ENCODE data around the gene ZYG11B.
"Not testable (repeated sequence)": the region's sequence is repeated elsewhere in the genome, so short reads cannot be mapped to it uniquely, and the experiment has no call there.

The ZYG11B gene

DNA sequence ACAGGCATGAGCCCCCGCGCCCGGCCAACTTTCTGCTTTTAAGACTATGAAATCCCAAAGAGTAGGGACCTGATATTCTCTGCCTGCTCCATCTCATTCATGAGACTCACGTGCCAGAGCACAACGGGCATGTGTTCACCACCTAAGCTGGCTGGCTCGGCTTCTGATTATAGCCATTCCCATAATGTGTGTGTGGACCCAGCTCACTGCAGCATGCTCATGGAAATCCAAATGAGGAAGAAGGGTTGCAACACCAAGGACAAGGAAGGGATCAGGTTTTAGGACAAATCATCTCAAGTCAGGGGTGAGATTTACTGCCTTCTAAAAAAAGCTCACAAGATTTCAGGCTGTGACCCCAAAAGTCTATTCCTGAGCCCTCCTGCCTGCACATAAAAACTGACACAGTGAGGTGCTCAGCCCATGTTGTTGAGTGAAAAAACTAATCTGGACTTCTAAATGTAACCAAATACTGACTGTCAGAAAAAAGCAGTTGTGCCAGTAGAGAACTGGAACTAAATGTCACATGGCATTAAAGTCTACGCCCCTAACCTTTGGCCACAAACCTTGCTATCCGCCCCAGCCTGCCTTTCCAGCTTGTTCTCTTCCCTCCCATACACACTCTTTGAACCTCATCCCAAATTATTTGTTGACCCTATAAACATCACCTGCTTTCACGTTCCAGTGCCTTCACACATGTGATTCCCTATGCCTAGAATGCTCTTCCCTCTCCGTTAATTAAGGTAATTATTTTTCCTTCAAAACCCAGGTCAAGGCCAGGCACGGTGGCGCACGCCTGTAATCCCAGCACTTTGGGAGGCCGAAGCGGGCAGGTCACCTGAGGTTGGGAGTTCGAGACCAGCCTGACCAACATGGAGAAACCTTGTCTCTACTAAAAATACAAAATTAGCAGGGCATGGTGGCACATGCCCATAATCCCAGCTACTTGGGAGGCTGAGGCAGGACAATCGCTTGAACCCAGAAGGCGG, 19.0 kb upstream of the ZYG11B start:
- no peak for DNase-seq

DNA sequence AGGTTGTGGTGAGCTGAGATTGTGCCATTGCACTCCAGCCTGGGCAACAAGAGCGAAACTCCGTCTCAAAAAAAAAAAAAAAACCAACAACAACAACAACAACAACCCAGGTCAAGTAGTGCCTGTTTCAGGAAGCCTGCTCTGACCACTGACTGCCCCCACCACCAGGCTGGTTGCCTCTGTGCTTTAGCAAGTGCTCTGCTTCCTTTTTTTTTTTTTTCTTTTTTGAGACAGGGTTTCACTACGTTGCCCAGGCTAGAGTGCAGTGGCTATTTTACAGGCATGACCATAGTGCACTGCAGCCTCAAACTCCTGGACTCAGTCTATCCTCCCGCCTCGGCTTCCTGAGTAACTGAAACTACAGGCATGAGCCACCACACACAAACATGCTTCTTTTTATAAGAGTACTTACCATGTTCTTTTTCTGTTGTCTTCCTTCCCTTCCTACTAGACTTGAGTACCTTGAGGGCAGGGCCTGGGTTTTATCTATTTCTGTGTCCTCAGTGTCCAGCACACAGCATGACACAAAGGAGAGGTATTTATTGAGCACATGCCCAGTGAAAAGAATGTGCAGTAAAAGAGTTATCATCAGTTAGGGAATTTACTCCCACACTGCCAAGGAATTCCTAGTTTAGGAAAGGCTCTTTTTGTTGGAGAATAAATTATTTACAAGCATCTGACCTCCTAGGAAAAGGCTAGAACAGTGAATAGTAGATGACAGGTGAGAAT, 18.2 kb upstream of the ZYG11B start:
- no peak for DNase-seq

- no peak for DNase-seq
Observed at GRCh38 chr1:52709016-52709415, 17.2 kb upstream of the ZYG11B start.

- DNase-seq: no peak
Observed at GRCh38 chr1:52713590-52713989, 12.7 kb upstream of the ZYG11B start.

DNA sequence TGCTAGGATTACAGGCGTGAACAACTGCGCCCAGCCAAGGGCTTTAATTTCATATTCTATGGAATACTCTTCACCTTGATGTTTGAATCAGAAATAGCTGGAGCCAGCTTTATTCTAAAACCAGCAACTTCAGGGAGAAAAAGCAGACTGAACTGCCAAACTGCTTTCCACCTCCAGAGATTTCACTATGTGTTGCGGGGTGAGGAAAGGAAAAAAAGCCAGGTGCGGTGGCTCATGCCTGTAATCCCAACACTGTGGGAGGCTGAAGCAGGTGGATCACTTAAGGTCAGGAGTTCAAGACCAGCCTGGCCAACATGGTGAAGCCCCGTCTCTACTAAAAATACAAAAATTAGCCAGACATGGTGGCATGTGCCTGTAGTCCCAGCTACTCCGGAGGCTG, 11.0 kb upstream of the ZYG11B start:
- DNase-seq: not testable (repeated sequence)

- no peak for DNase-seq
Observed at GRCh38 chr1:52723260-52723659, 3.0 kb upstream of the ZYG11B start.

- no peak for DNase-seq
Observed at GRCh38 chr1:52725903-52726264, 369 bp upstream of the ZYG11B start.

DNA sequence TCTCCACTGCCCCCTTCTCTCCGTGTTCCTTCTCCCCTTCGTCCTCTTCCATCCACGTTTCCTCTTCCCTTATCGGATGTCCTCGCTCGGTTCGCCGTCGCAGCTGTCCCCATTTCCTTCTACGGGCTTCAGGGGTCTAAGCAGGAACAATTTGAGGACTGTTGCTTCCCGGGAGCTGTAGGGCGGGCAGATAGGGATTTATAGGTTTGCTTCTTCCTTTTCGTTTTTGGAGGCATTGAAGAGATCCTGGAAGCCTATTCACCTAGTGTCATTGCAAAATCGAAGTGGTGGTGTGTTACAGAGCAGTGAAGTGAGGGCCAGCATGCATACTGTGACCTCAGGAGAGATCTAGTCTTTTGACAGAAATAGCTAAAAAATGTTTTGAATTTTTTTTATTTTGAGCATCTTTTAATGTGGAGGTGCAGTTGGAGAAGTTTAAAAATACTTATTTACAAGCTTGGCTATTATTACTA, 897 bp downstream of the ZYG11B start:
- DNase-seq: peak in 8 of 51 donors; percentile 3 to 41 (median 12)

DNA sequence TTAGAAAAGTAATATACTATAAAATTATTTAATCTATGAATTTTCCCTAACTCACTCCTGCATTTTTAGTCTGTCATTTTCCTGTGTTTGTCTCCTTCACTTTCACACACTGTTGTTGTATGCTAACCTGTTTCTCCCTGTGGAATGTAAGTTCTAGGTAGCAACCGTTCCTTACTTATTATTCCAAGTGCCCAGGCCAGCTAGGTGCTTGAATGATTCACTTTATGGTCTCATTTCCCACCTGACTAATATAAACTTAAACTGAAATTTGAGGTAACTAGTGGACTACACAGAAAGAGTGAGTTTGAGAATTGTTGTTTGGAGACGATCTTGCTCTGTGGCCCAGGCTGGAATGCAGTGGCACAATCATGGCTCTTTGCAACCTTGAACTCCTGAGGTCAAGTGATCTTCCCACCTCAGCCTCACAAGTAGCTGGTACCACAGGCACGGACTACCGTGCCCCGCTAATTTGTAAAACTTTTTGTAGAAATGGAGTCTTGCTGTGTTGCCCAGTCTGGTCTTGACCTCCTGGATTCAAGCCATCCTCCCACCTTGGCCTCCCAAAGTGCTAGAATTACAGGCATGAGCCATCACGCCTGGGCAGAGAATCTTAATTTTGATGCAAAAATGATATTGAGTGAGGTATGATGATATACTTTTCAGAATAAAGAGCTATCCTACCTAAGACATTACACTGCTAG, 1.9 kb downstream of the ZYG11B start:
- no peak for DNase-seq

DNA sequence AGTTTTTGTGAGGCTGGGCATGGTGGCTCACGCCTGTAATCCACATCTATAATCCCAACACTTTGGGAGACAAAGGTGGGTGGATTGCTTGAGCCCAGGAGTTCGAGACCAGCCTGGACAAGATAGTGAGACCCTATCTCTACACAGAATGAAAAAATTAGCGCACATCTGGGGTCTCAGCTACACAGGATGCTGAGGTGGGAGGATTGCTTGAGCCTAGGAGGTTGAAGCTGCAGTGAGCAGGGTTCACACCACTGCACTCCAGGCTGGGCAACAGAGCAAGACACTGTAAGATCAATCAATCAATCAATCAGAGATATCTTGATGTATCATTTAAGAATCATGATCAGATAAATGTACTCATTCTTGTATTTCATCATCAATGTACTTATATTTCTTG, 7.1 kb downstream of the ZYG11B start:
- DNase-seq: no peak

DNA sequence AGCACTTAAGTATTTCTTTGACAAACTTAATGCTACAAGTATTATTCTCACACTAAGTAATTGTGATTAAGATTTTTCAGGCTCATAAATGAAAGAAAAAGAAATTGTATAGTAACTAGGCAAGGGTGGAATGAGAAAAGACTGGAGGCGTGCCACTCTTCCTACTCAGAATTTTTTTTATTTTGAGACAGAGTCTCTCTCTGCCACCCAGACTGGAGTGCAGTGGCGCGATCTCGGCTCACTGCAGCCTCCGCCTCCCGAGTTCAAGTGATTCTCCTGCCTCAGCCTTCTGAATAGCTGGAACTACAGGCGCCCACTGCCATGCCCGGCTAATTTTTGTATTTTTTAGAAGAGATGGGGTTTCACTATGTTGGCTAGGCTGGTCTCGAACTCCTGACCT, 9.1 kb downstream of the ZYG11B start:
- not testable (repeated sequence) for DNase-seq

GRCh38 chr1:52738148-52738547, 11.9 kb downstream of the ZYG11B start:
- no peak for DNase-seq

- no peak for DNase-seq
Observed at GRCh38 chr1:52738893-52739292, 12.6 kb downstream of the ZYG11B start.

- no peak for DNase-seq
Observed at GRCh38 chr1:52739699-52740467, 13.6 kb downstream of the ZYG11B start.

- DNase-seq: no peak
Observed at GRCh38 chr1:52741259-52741658, 15.0 kb downstream of the ZYG11B start.

DNA sequence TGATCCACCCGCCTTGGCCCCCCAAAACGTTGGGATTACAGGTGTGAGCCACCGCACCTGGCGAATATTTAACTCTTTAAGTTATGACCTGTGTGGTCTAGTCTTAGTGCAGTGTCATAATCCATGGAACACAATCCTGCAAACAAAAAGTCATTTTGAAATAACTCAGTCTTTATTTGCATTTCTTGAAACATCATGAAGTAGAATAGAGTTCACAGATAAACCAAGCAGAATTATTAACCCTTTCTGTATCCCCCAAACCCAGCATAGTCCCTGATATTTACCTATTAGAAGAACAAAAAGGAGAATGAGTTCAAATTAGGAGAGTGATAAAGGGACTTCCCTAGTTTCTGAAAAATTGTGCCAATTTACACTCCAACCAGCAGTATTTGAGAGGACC, 19.9 kb downstream of the ZYG11B start:
- no peak for DNase-seq

- DNase-seq: no peak
Observed at GRCh38 chr1:52747450-52747849, 21.2 kb downstream of the ZYG11B start.

DNA sequence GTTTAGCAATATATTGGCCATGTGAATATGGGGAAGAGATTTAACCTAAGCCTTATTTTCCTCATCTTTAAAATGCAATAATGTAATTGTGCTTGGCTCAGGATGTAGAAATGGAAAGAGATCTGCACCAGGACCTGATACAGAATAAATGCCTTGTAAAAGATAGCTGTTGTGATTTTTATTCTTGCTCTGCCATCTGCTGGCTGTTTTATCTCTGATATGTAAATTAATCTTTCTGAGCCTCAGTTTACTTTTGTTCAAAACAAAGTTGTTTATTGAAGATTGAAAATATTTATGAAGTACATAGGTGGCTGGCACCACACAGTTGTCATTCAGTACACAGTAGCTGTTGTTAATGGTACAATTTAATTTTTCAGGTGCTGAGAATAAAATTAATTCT, 21.9 kb downstream of the ZYG11B start:
- DNase-seq: no peak

- not testable (repeated sequence) for DNase-seq
Observed at GRCh38 chr1:52749496-52749895, 23.2 kb downstream of the ZYG11B start.

DNA sequence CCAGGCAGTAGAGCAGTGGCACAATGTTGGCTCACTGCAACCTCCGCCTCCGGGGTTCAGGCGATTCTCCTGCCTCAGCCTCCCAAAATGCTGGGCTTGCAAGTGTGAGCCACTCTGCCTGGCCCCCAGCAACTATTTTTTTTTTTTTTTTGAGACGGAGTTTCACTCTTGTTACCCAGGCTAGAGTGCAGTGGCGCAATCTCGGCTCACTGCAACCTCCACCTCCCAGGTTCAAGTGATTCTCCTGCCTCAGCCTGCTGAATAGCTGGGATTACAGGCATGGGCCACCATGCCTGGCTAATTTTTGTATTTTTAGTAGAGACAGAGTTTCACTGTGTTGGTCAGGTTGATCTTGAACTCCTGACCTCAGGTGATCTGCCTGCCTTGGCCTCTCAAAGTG, 23.9 kb downstream of the ZYG11B start:
- not testable (repeated sequence) for DNase-seq

Data from hypothalamus (tissue), 51 donors.